DND-41 (cell line): Measurements from ENCODE around the gene DOCK3.

Source experiments
- CTCF ChIP-seq: IDR thresholded peaks from 2 replicates; pipeline ENCODE4 v1.5.1; 2012; ENCODE audit warnings: borderline replicate concordance, low read length, moderate library complexity, mild to moderate bottlenecking; ENCODE audit not compliant: poor library complexity, severe bottlenecking; ENCODE audit errors: extremely low read depth
- EZH2 ChIP-seq: IDR thresholded peaks from 3 replicates; pipeline ENCODE4 v1.6.1; 2012; ENCODE audit warnings: borderline replicate concordance, low read depth, mild to moderate bottlenecking, moderate library complexity, low read length, inconsistent platforms; ENCODE audit not compliant: severe bottlenecking

- TF ChIP-seq CTCF (no peak), EZH2 (no peak)
Observed at GRCh38 chr3:51275111-51275805, 600.5 kb downstream of the DOCK3 start.
